ENCODE results near the gene TMEM45B. TPM values are rescaled to one million over a fixed set of nuclear protein-coding genes. Genes with fewer than 3 reads are reported as not detected.
"Not testable (repeated sequence)": the region's sequence is repeated elsewhere in the genome, so short reads cannot be mapped to it uniquely, and the experiment has no call there.

The TMEM45B gene
- polyA plus RNA-seq, 2 donors = 59.9 to 90.6 TPM

GRCh38 chr11:129823281-129823680 is 7.6 kb downstream of the TMEM45B start:
- H3K4me3 ChIP-seq (ENCODE audit: low read depth in 1 of 2, low read length in 2 of 2); H3K9me3 ChIP-seq (ENCODE audit: control insufficient read depth in 2 of 2, insufficient read depth in 1 of 2, low read depth in 1 of 2, low read length in 1 of 2); H3K4me1 ChIP-seq (ENCODE audit: control insufficient read depth in 2 of 2, insufficient read depth in 2 of 2, low read length in 1 of 2); H3K27ac ChIP-seq (ENCODE audit: low read depth in 2 of 2, low read length in 1 of 2); H3K36me3 ChIP-seq (ENCODE audit: control insufficient read depth in 2 of 2, insufficient read depth in 2 of 2, low read length in 1 of 2); H3K27me3 ChIP-seq (ENCODE audit: control insufficient read depth in 1 of 2, insufficient read depth in 2 of 2, low read length in 2 of 2): not testable (repeated sequence)
- WGBS, 2 donors = 51 to 55% methylated on average over 4 of the region's 4 CpGs

DNA sequence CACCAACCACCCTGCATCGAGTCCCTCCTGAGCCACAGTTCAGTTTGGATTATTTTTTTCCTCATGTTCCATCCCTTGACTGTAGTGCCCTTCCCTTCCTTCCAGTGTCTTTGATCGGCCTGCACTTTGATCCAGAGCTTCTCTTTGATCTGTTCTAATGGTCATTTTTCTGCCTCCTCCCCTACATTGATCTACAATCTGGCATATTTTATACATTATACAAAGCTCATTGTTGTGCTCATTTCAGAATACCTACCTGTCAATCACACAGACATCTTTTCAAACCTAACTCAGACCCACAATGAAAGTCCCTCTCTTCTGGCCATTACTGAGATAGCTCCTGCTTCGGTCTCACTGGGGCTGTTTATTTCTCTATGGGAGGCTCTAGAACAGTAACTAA is 8.2 kb downstream of the TMEM45B start:
- H3K36me3 ChIP-seq (ENCODE audit: control insufficient read depth in 2 of 2, insufficient read depth in 2 of 2, low read length in 1 of 2); H3K9me3 ChIP-seq (ENCODE audit: control insufficient read depth in 2 of 2, insufficient read depth in 1 of 2, low read depth in 1 of 2, low read length in 1 of 2); H3K27me3 ChIP-seq (ENCODE audit: control insufficient read depth in 1 of 2, insufficient read depth in 2 of 2, low read length in 2 of 2); H3K4me3 ChIP-seq (ENCODE audit: low read depth in 1 of 2, low read length in 2 of 2); H3K4me1 ChIP-seq (ENCODE audit: control insufficient read depth in 2 of 2, insufficient read depth in 2 of 2, low read length in 1 of 2): not testable (repeated sequence)
- H3K27ac ChIP-seq (ENCODE audit: low read depth in 2 of 2, low read length in 1 of 2) = peak overlapping the region in 1 of 2 donors; percentile 21
- WGBS, 2 donors = 62 to 65% methylated on average over 3 of the region's 3 CpGs

- H3K4me1 ChIP-seq (ENCODE audit: control insufficient read depth in 2 of 2, insufficient read depth in 2 of 2, low read length in 1 of 2) = peaks cover 0 to 4% of the 10 kb centered on the region in 2 donors
- peak overlapping the region; percentile 57 to 81 for H3K27ac ChIP-seq (ENCODE audit: low read depth in 2 of 2, low read length in 1 of 2)
- H3K27me3 ChIP-seq (ENCODE audit: control insufficient read depth in 1 of 2, insufficient read depth in 2 of 2, low read length in 2 of 2) = no peaks in the 10 kb centered on the region
- H3K36me3 ChIP-seq (ENCODE audit: control insufficient read depth in 2 of 2, insufficient read depth in 2 of 2, low read length in 1 of 2) = no peaks in the 10 kb centered on the region
- H3K4me3 ChIP-seq (ENCODE audit: low read depth in 1 of 2, low read length in 2 of 2) = no peak overlapping the region
- 55 to 58% methylated on average over 4 of the region's 4 CpGs for WGBS, 2 donors
- no peaks in the 10 kb centered on the region for H3K9me3 ChIP-seq (ENCODE audit: control insufficient read depth in 2 of 2, insufficient read depth in 1 of 2, low read depth in 1 of 2, low read length in 1 of 2)
Measured at GRCh38 chr11:129825380-129825779, 9.7 kb downstream of the TMEM45B start.

DNA sequence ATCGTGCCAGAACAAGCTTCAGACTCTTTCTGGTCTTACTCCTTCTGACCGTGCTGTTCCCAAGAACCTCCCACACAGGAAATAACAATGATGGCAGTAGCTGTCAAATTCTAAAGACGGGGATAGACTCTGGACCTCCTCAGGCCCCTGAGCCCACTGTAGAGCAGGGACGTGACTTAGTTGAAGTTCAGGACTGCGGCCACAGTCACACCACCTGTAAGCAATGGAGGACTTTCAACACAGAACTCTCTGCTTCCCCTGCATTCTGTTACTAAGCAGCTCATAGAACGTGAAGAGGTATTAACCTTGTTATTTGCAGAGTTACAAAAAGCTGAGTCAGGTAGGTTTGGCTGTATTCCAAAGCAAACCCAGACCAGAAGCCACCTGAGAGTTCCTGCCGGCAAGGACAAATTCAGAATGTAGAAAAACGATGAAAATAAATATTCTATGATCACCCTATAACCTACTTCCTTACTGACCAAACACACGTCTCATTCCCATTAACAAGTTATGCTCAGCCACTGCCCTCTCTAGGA is 12.7 kb downstream of the TMEM45B start:
- no peaks in the 10 kb centered on the region for H3K9me3 ChIP-seq (ENCODE audit: control insufficient read depth in 2 of 2, insufficient read depth in 1 of 2, low read depth in 1 of 2, low read length in 1 of 2)
- H3K27ac ChIP-seq (ENCODE audit: low read depth in 2 of 2, low read length in 1 of 2) = peak overlapping the region; percentile 73 to 89
- no peaks in the 10 kb centered on the region for H3K36me3 ChIP-seq (ENCODE audit: control insufficient read depth in 2 of 2, insufficient read depth in 2 of 2, low read length in 1 of 2)
- 25 to 26% methylated on average over 9 of the region's 9 CpGs for WGBS, 2 donors
- H3K4me3 ChIP-seq (ENCODE audit: low read depth in 1 of 2, low read length in 2 of 2) = no peak overlapping the region
- H3K4me1 ChIP-seq (ENCODE audit: control insufficient read depth in 2 of 2, insufficient read depth in 2 of 2, low read length in 1 of 2) = peaks cover 0 to 4% of the 10 kb centered on the region in 2 donors
- no peaks in the 10 kb centered on the region for H3K27me3 ChIP-seq (ENCODE audit: control insufficient read depth in 1 of 2, insufficient read depth in 2 of 2, low read length in 2 of 2)

DNA sequence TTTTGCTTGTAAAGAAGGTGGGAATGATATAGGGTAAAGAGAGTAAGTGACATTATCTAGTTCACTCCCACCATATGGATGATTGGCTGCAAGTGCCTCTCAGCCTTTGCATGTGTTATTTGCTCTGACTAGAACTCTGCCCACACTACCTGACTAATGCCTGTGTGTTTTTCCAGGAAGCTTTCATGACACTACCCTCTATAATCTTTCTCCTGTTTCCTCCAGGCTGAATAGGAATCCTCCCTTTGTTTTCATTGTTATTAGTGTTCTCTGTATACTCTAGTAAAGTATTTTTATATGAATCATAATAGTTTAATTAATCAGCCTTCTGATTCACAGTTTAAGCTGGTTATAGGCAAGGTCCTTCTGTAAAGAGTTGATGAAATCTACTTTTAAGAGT is 13.8 kb downstream of the TMEM45B start:
- H3K9me3 ChIP-seq (ENCODE audit: control insufficient read depth in 2 of 2, insufficient read depth in 1 of 2, low read depth in 1 of 2, low read length in 1 of 2); H3K4me1 ChIP-seq (ENCODE audit: control insufficient read depth in 2 of 2, insufficient read depth in 2 of 2, low read length in 1 of 2); H3K36me3 ChIP-seq (ENCODE audit: control insufficient read depth in 2 of 2, insufficient read depth in 2 of 2, low read length in 1 of 2); H3K27me3 ChIP-seq (ENCODE audit: control insufficient read depth in 1 of 2, insufficient read depth in 2 of 2, low read length in 2 of 2); H3K27ac ChIP-seq (ENCODE audit: low read depth in 2 of 2, low read length in 1 of 2); H3K4me3 ChIP-seq (ENCODE audit: low read depth in 1 of 2, low read length in 2 of 2): not testable (repeated sequence)

GRCh38 chr11:129831227-129831626 is 15.6 kb downstream of the TMEM45B start:
- 78 to 80% methylated on average over 4 of the region's 4 CpGs for WGBS, 2 donors
- not testable (repeated sequence) for H3K4me3 ChIP-seq (ENCODE audit: low read depth in 1 of 2, low read length in 2 of 2); H3K27me3 ChIP-seq (ENCODE audit: control insufficient read depth in 1 of 2, insufficient read depth in 2 of 2, low read length in 2 of 2); H3K4me1 ChIP-seq (ENCODE audit: control insufficient read depth in 2 of 2, insufficient read depth in 2 of 2, low read length in 1 of 2); H3K9me3 ChIP-seq (ENCODE audit: control insufficient read depth in 2 of 2, insufficient read depth in 1 of 2, low read depth in 1 of 2, low read length in 1 of 2); H3K36me3 ChIP-seq (ENCODE audit: control insufficient read depth in 2 of 2, insufficient read depth in 2 of 2, low read length in 1 of 2)
- H3K27ac ChIP-seq (ENCODE audit: low read depth in 2 of 2, low read length in 1 of 2) = peak overlapping the region in 1 of 2 donors; percentile 54

DNA sequence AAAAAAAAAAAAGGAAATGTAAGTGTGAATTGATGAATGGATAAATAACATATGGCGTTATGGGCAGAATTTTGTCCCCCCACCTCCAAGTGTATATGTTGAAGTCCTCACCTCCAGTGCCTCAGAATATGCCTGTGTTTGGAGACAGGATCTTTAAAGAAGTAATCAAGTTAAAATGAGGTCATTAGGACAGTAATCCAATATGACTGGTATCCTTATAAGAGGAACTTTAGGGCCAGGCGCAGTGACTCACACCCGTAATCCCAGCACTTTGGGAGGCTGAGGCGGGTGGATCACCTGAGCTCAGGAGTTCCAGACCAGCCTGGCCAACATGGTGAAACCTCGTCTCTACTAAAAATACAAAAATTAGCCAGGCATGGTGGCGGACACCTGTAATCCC is 17.6 kb downstream of the TMEM45B start:
- not testable (repeated sequence) for H3K36me3 ChIP-seq (ENCODE audit: control insufficient read depth in 2 of 2, insufficient read depth in 2 of 2, low read length in 1 of 2); H3K4me3 ChIP-seq (ENCODE audit: low read depth in 1 of 2, low read length in 2 of 2); H3K9me3 ChIP-seq (ENCODE audit: control insufficient read depth in 2 of 2, insufficient read depth in 1 of 2, low read depth in 1 of 2, low read length in 1 of 2); H3K4me1 ChIP-seq (ENCODE audit: control insufficient read depth in 2 of 2, insufficient read depth in 2 of 2, low read length in 1 of 2); H3K27ac ChIP-seq (ENCODE audit: low read depth in 2 of 2, low read length in 1 of 2); H3K27me3 ChIP-seq (ENCODE audit: control insufficient read depth in 1 of 2, insufficient read depth in 2 of 2, low read length in 2 of 2)
- 82 to 86% methylated on average over 6 of the region's 6 CpGs for WGBS, 2 donors

- not testable (repeated sequence) for H3K9me3 ChIP-seq (ENCODE audit: control insufficient read depth in 2 of 2, insufficient read depth in 1 of 2, low read depth in 1 of 2, low read length in 1 of 2); H3K36me3 ChIP-seq (ENCODE audit: control insufficient read depth in 2 of 2, insufficient read depth in 2 of 2, low read length in 1 of 2); H3K27me3 ChIP-seq (ENCODE audit: control insufficient read depth in 1 of 2, insufficient read depth in 2 of 2, low read length in 2 of 2); H3K4me3 ChIP-seq (ENCODE audit: low read depth in 1 of 2, low read length in 2 of 2); H3K4me1 ChIP-seq (ENCODE audit: control insufficient read depth in 2 of 2, insufficient read depth in 2 of 2, low read length in 1 of 2)
- WGBS, 2 donors = 46 to 71% methylated on average over 1 of the region's 1 CpG
- H3K27ac ChIP-seq (ENCODE audit: low read depth in 2 of 2, low read length in 1 of 2) = peak overlapping the region in 1 of 2 donors; percentile 55
Measured at GRCh38 chr11:129836423-129836891, 20.8 kb downstream of the TMEM45B start.

DNA sequence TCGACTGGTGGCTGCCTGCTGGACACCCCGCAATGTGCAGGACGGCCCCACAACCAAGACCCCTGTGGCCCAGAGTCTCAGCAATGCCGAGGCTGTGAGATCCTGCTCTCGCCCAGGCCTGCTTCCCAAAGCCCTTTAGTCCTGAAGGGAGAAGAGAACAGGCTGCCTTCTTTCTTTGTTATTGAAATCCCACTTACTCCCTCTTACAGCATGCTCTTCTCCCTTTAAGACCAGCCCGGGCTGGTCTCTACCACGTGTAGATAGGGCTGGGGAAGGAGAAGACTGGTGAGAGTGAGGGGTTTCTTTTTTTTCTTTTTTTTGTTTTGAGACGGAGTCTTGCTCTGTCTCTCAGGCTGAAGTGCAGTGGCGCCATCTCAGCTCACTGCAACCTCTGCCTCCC is 21.3 kb downstream of the TMEM45B start:
- H3K9me3 ChIP-seq (ENCODE audit: control insufficient read depth in 2 of 2, insufficient read depth in 1 of 2, low read depth in 1 of 2, low read length in 1 of 2) = no peaks in the 10 kb centered on the region
- H3K36me3 ChIP-seq (ENCODE audit: control insufficient read depth in 2 of 2, insufficient read depth in 2 of 2, low read length in 1 of 2) = no peaks in the 10 kb centered on the region
- no peaks in the 10 kb centered on the region for H3K27me3 ChIP-seq (ENCODE audit: control insufficient read depth in 1 of 2, insufficient read depth in 2 of 2, low read length in 2 of 2)
- WGBS, 2 donors = 80 to 90% methylated on average over 9 of the region's 9 CpGs
- H3K4me1 ChIP-seq (ENCODE audit: control insufficient read depth in 2 of 2, insufficient read depth in 2 of 2, low read length in 1 of 2) = peaks cover 0 to 2% of the 10 kb centered on the region in 2 donors
- H3K4me3 ChIP-seq (ENCODE audit: low read depth in 1 of 2, low read length in 2 of 2) = no peak overlapping the region
- H3K27ac ChIP-seq (ENCODE audit: low read depth in 2 of 2, low read length in 1 of 2) = peak overlapping the region; percentile 21 to 55

DNA sequence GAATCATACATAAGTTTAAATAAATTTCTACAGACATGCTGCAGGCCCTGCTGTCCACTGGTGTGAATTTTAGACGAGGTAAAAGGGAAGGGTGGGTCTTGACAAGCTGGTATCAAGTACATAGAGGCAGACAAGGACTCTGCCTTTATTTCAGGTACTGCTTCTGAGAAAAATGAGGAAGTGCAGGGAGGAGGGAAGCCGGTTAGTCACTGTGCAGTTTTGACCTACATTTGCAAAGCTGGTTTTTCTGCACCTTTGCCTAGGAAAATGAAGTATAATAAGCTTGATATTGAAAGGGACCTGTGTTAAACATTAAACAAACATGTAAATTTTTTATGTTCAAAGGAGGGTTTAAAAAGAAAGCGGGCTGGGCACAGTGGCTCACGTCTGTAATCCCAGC is 24.6 kb downstream of the TMEM45B start:
- Histone ChIP-seq H3K9me3 (ENCODE audit: control insufficient read depth in 2 of 2, insufficient read depth in 1 of 2, low read depth in 1 of 2, low read length in 1 of 2) (no peaks in the 10 kb centered on the region), H3K36me3 (ENCODE audit: control insufficient read depth in 2 of 2, insufficient read depth in 2 of 2, low read length in 1 of 2) (no peaks in the 10 kb centered on the region), H3K4me3 (ENCODE audit: low read depth in 1 of 2, low read length in 2 of 2) (no peak overlapping the region), H3K27ac (ENCODE audit: low read depth in 2 of 2, low read length in 1 of 2) (peak overlapping the region in 1 of 2 donors; percentile 60), H3K4me1 (ENCODE audit: control insufficient read depth in 2 of 2, insufficient read depth in 2 of 2, low read length in 1 of 2) (peaks cover 0 to 2% of the 10 kb centered on the region in 2 donors), H3K27me3 (ENCODE audit: control insufficient read depth in 1 of 2, insufficient read depth in 2 of 2, low read length in 2 of 2) (no peaks in the 10 kb centered on the region)
- WGBS, 2 donors = 32 to 37% methylated on average over 4 of the region's 4 CpGs

Data from esophagus (tissue), 2 donors.